HL-60 (cell line): ENCODE results near the gene SLC35D3.

Source experiments
- GABPA ChIP-seq: IDR thresholded peaks from 2 replicates; pipeline ENCODE4 v1.6.1; 2012; ENCODE audit warnings: low read depth
- POLR2AphosphoS5 ChIP-seq: IDR thresholded peaks from 2 replicates; pipeline ENCODE4 v1.6.1; 2012; ENCODE audit warnings: low read depth
- TF ChIP-seq, protein P1 (sequence below): IDR thresholded peaks from one replicate; pipeline ENCODE4 v1.5.1; 2011; ENCODE audit warnings: low read length, control low read depth, inconsistent platforms; ENCODE audit not compliant: insufficient read depth

DNA sequence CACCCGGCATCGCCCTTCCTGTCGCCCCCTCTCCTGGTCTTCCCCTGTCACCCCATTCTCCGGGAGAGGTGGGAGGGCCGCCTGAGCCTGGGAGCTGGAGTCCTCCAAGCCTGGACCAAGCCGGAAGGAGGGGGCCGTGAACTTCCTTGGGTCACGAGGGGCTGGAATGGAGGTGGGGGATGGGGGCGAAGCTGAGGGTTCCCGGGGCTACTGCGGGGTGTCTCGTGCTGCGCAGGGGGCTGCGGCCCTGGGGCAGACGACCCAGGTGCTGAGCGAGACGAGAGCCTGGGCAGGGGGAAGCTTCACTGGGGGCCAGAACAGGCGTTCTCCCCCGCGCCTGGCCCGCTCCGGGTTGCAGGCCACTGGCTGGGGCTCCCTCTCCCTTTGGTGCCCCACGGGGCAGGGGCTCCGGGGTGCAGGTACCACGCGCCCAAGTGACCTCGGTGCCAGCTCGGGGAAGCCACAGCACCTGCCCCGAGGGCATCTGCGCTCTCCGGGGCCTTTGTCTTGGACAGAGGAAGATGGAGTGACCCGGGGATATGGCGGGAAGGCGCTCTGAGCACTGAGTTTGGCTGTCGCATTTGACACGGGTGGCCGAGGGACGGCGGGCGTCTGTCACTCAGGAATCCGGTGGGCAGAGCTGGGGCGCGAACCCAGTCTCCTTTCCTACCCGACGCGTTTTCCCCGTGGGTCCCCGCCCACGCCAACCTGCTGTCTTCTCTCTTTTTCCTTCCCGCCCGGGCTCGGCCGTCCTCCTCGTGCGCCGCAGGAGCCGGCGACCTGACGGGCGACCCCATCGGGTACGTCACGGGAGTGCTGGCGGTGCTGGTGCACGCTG is 1.2 kb downstream of the SLC35D3 start:
- TF ChIP-seq, protein P1, sequence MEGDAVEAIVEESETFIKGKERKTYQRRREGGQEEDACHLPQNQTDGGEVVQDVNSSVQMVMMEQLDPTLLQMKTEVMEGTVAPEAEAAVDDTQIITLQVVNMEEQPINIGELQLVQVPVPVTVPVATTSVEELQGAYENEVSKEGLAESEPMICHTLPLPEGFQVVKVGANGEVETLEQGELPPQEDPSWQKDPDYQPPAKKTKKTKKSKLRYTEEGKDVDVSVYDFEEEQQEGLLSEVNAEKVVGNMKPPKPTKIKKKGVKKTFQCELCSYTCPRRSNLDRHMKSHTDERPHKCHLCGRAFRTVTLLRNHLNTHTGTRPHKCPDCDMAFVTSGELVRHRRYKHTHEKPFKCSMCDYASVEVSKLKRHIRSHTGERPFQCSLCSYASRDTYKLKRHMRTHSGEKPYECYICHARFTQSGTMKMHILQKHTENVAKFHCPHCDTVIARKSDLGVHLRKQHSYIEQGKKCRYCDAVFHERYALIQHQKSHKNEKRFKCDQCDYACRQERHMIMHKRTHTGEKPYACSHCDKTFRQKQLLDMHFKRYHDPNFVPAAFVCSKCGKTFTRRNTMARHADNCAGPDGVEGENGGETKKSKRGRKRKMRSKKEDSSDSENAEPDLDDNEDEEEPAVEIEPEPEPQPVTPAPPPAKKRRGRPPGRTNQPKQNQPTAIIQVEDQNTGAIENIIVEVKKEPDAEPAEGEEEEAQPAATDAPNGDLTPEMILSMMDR: no peak
- TF ChIP-seq GABPA (no peak), POLR2AphosphoS5 (no peak)
